Mesendoderm (in vitro differentiated cells): Measurements from ENCODE around the gene CDC45.

Experiments used
- DNase-seq: peaks from one replicate; pipeline ENCODE4 v3.0.0; 2013
- H2AK5ac ChIP-seq: 2 replicates; pipeline ENCODE4 v1.6.1; 2013; ENCODE audit warnings: low read length, inconsistent platforms
- H2BK120ac ChIP-seq: 2 replicates; pipeline ENCODE4 v1.6.1; 2013; ENCODE audit warnings: low read depth, mild to moderate bottlenecking, low read length, moderate library complexity, mixed read lengths
- H2BK15ac ChIP-seq: replicated peaks from 2 replicates; pipeline ENCODE4 v1.6.1; 2013; ENCODE audit warnings: low read depth, mild to moderate bottlenecking, moderate library complexity
- H2BK5ac ChIP-seq: 2 replicates; pipeline ENCODE4 v1.6.1; 2013; ENCODE audit warnings: low read length, inconsistent platforms
- H3K18ac ChIP-seq: 2 replicates; pipeline ENCODE4 v1.6.1; 2013; ENCODE audit warnings: mild to moderate bottlenecking, low read length, mixed read lengths
- H3K23ac ChIP-seq: one replicate; pipeline ENCODE4 v1.6.1; 2013; ENCODE audit warnings: low read length
- H3K27ac ChIP-seq: 2 replicates; pipeline ENCODE4 v1.5.1; 2013; ENCODE audit warnings: low read depth, mild to moderate bottlenecking, inconsistent platforms, low read length, moderate library complexity
- H3K27me3 ChIP-seq: 2 replicates; pipeline ENCODE4 v1.6.1; 2013; ENCODE audit warnings: low read length, control low read depth, mild to moderate bottlenecking, inconsistent platforms; ENCODE audit not compliant: insufficient read depth, poor library complexity
- H3K36me3 ChIP-seq: 2 replicates; pipeline ENCODE4 v1.6.1; 2013; ENCODE audit warnings: low read length, inconsistent platforms; ENCODE audit not compliant: control insufficient read depth, insufficient read depth
- H3K4ac ChIP-seq: one replicate; pipeline ENCODE4 v1.6.1; 2013; ENCODE audit warnings: low read depth, mild to moderate bottlenecking, low read length, moderate library complexity
- H3K4me1 ChIP-seq: 2 replicates; pipeline ENCODE4 v1.6.1; 2013; ENCODE audit warnings: low read depth, low read length, inconsistent platforms; ENCODE audit not compliant: control insufficient read depth
- H3K4me2 ChIP-seq: 2 replicates; pipeline ENCODE4 v1.6.1; 2013; ENCODE audit warnings: low read length
- H3K4me3 ChIP-seq: 2 replicates; pipeline ENCODE4 v1.5.1; 2013; ENCODE audit warnings: mild to moderate bottlenecking, low read length
- H3K56ac ChIP-seq: one replicate; pipeline ENCODE4 v1.6.1; 2013; ENCODE audit warnings: low read length
- H3K79me1 ChIP-seq: 2 replicates; pipeline ENCODE4 v1.6.1; 2013; ENCODE audit warnings: low read length, inconsistent platforms
- H3K79me2 ChIP-seq: 2 replicates; pipeline ENCODE4 v1.6.1; 2013; ENCODE audit warnings: mild to moderate bottlenecking, low read length; ENCODE audit not compliant: control insufficient read depth, insufficient read depth
- H3K9ac ChIP-seq: 2 replicates; pipeline ENCODE4 v1.6.1; 2013; ENCODE audit warnings: low read length, inconsistent platforms
- H4K5ac ChIP-seq: one replicate; pipeline ENCODE4 v1.6.1; 2013; ENCODE audit warnings: low read length
- H4K8ac ChIP-seq: one replicate; pipeline ENCODE4 v1.6.1; 2013; ENCODE audit warnings: low read depth, mild to moderate bottlenecking, control low read depth, low read length, moderate library complexity
- WGBS: extraction: QIAGEN DNeasy Blood & Tissue Kit; methylation state at CpG from one replicate; pipeline ENCODE4 v1.1.7; 2013; ENCODE audit warnings: low lambda C conversion rate, missing lambda C conversion rate; ENCODE audit not compliant: insufficient coverage; ENCODE audit errors: extremely low coverage; 5-methylcytosine and 5-hydroxymethylcytosine counted together

Gene CDC45

DNA sequence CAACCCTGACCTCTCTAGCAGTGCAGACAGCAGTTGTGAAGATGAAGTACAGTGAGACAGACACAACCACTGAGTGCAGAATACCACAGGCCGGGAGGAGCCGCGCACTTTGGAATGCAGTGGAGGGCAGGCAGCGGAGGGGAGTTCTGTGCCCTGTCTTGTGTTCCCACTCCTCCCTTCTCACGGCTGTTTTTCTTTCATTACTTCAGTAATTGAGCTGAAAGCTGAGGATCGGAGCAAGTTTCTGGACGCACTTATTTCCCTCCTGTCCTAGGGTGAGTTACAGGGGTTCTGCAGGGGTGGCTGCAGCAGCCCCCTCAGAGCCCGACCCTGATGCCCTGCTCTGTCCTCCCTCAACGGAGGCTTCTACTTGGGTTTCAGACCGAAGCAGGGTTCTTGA, 38.9 kb downstream of the CDC45 start:
- Histone ChIP-seq H3K23ac (no peak overlapping the region), H3K9ac (no peak overlapping the region), H3K4me2 (no peak overlapping the region), H3K79me2 (no peaks in the 10 kb centered on the region), H4K5ac (no peak overlapping the region), H3K27me3 (no peaks in the 10 kb centered on the region), H2AK5ac (no peak overlapping the region), H3K56ac (no peak overlapping the region), H3K4me3 (no peak overlapping the region), H4K8ac (no peak overlapping the region), H3K27ac (no peak overlapping the region), H3K36me3 (peaks cover 1% of the 10 kb centered on the region), H3K4ac (no peak overlapping the region), H2BK15ac (no peak overlapping the region), H2BK120ac (no peak overlapping the region), H2BK5ac (no peak overlapping the region), H3K4me1 (no peaks in the 10 kb centered on the region), H3K79me1 (no peaks in the 10 kb centered on the region), H3K18ac (no peak overlapping the region)
- WGBS: no CpG with 5 or more reads among the region's 10 CpGs
- no peak for DNase-seq

GRCh38 chr22:19519041-19519926, 39.6 kb downstream of the CDC45 start:
- no peak overlapping the region for H4K8ac ChIP-seq
- WGBS: no CpG with 5 or more reads among the region's 17 CpGs
- DNase-seq: no peak

DNA sequence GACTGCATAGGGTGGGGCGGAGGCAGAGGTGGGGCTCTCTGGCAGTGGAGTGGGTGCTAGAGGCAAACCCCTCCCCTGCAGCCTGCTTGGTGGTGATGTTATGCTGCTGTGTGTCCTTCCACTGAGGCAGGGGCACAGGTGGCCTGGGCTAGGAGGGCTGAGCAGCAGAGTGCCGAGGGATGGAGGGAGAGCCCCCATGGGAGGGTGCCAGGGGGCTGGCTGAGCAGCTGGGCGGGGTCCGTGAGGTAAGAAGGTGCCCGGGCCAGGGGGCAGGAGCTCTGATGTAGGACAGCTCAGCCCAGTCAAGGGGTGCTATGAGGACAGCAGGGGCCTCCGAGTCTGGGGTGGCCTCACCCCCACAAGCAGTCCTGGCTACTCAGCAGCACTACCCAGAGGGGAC, 40.3 kb downstream of the CDC45 start:
- Histone ChIP-seq H2BK15ac (no peak overlapping the region), H3K36me3 (peaks cover 1% of the 10 kb centered on the region), H3K79me1 (no peaks in the 10 kb centered on the region), H2BK120ac (no peak overlapping the region), H3K4me2 (no peak overlapping the region), H3K4me3 (no peak overlapping the region), H3K4me1 (no peaks in the 10 kb centered on the region), H3K27ac (no peak overlapping the region), H4K8ac (no peak overlapping the region), H4K5ac (no peak overlapping the region), H3K4ac (no peak overlapping the region), H2AK5ac (no peak overlapping the region), H3K27me3 (no peaks in the 10 kb centered on the region), H3K23ac (no peak overlapping the region), H3K18ac (no peak overlapping the region), H3K56ac (no peak overlapping the region), H3K79me2 (no peaks in the 10 kb centered on the region), H3K9ac (no peak overlapping the region), H2BK5ac (no peak overlapping the region)
- no CpG with 5 or more reads among the region's 6 CpGs for WGBS
- no peak for DNase-seq

More at GRCh38 chr22:19519041-19519926, 39.6 kb downstream of the CDC45 start:
- Histone ChIP-seq H2BK15ac (no peak overlapping the region), H3K4ac (no peak overlapping the region), H3K27me3 (no peaks in the 10 kb centered on the region), H2BK5ac (no peak overlapping the region), H3K27ac (no peak overlapping the region), H3K79me1 (no peaks in the 10 kb centered on the region), H4K5ac (no peak overlapping the region), H3K23ac (no peak overlapping the region), H3K4me3 (no peak overlapping the region), H3K56ac (no peak overlapping the region), H3K4me1 (no peaks in the 10 kb centered on the region), H3K36me3 (peaks cover 1% of the 10 kb centered on the region), H2AK5ac (no peak overlapping the region), H3K79me2 (no peaks in the 10 kb centered on the region), H2BK120ac (no peak overlapping the region), H3K18ac (no peak overlapping the region), H3K4me2 (no peak overlapping the region), H3K9ac (no peak overlapping the region)

- no peak overlapping the region for H3K4me2 ChIP-seq
These were observed 41.0 kb downstream of the CDC45 start for GRCh38 chr22:19520566-19521305.

DNA sequence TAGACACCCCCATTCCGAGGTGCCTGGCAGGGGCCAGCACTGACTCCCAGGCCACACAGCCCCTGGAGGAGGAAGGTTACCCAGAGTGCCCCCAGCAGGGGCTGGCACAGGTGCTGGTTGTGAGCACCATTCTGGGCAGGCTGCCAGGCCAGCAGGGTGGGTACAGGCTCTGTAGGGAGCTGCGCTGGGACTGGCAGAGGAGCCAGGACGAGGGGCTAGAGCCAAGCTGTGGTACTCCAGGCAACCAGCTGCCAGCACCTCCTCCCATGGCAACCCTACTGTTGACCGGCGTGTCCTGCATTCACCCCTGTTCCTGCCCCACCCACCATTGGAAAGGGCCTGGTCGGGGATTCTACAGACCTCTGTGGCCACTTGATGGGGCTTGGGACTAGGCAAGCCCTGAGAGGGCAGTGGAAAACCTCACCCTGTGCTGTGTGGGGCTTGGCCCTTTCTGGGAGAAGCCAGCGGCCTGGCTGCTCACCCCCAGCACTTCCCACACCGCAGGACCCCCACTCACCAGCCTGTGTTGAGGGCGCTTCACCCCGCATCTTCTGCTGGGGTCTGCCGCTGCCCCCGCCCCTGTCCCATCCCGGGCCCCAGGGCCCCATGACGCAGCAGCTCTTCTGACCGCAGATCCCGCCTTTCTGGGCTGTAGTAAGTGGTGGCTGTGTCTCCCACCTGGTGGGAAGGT, 42.6 kb downstream of the CDC45 start:
- H4K8ac ChIP-seq: no peak overlapping the region
- H3K27ac ChIP-seq: no peak overlapping the region
- peak; percentile 22 for DNase-seq
- H3K79me2 ChIP-seq: no peaks in the 10 kb centered on the region
- no peak overlapping the region for H3K9ac ChIP-seq
- H3K4ac ChIP-seq: no peak overlapping the region
- WGBS: no CpG with 5 or more reads among the region's 16 CpGs
- H3K18ac ChIP-seq: no peak overlapping the region
- no peak overlapping the region for H2BK15ac ChIP-seq
- H3K4me2 ChIP-seq: no peak overlapping the region
- H3K79me1 ChIP-seq: no peaks in the 10 kb centered on the region
- no peaks in the 10 kb centered on the region for H3K36me3 ChIP-seq
- no peak overlapping the region for H2AK5ac ChIP-seq
- no peak overlapping the region for H4K5ac ChIP-seq
- H2BK120ac ChIP-seq: no peak overlapping the region
- H3K56ac ChIP-seq: no peak overlapping the region
- no peak overlapping the region for H2BK5ac ChIP-seq
- no peaks in the 10 kb centered on the region for H3K4me1 ChIP-seq
- H3K4me3 ChIP-seq: no peak overlapping the region
- no peaks in the 10 kb centered on the region for H3K27me3 ChIP-seq
- no peak overlapping the region for H3K23ac ChIP-seq

More at GRCh38 chr22:19520566-19521305, 41.0 kb downstream of the CDC45 start:
- no CpG with 5 or more reads among the region's 10 CpGs for WGBS
- Histone ChIP-seq H3K9ac (no peak overlapping the region), H2BK5ac (no peak overlapping the region), H3K4me1 (no peaks in the 10 kb centered on the region), H3K79me1 (no peaks in the 10 kb centered on the region), H3K79me2 (no peaks in the 10 kb centered on the region), H2BK120ac (no peak overlapping the region), H2BK15ac (no peak overlapping the region), H3K4me3 (no peak overlapping the region), H3K36me3 (peaks cover 1% of the 10 kb centered on the region), H3K27ac (no peak overlapping the region), H3K4ac (no peak overlapping the region), H4K8ac (no peak overlapping the region), H3K27me3 (no peaks in the 10 kb centered on the region), H3K23ac (no peak overlapping the region), H3K18ac (no peak overlapping the region), H3K56ac (no peak overlapping the region), H4K5ac (no peak overlapping the region), H2AK5ac (no peak overlapping the region)
- no peak for DNase-seq
